ENCODE results near the gene KIF16B. TPM values are rescaled to one million over a fixed set of nuclear protein-coding genes. Genes with fewer than 3 reads are reported as not detected.
A peak's percentile ranks its signal among the peaks of the same experiment; 100 is the strongest.

The KIF16B gene
- total and polyA plus RNA-seq, 2 of the 13 experiments (the other 11 are each of a cell fraction or from before 2014, with no cell fraction given), result 6.9 to 18.0 TPM

DNA sequence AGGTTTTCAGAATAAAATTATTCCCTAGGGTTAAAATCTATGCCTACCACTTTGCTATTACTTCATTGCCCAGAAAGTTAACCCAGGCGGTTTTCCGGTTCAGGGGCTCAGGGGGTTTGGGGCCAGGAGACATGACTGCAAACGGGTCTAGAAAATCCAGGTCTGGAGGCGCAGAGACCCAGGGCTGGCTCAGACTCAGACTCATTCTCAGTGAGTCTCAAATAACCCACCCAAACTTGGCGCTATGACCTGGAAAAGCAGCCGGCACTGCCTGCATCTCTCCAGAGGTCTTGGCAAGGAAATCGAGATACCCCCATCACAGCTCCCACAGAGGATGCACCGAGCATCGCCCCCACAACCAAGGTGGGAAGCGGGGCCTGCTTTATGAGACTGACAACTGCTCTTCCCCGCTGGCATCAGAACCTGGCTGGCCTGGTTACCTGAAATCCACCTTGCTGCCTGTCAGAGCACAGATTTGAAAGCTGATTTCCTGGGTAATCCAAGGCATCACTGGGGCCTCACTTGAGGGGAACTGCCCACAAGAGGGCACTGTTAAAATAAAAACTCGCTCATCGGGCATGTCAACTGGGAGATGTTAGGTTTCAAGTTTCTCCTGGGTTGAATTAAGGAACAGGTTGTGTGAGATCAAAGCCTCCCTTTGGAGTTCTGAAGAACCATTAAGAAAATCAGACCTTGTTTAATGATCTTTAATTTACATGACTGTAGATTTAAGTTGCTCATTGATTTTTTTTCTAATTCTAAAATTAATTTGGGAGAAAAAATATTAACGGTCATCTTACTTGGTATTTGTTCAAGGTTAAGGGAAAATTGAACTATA, 55.1 kb downstream of the KIF16B start (continued):
- TF ChIP-seq, protein P1, sequence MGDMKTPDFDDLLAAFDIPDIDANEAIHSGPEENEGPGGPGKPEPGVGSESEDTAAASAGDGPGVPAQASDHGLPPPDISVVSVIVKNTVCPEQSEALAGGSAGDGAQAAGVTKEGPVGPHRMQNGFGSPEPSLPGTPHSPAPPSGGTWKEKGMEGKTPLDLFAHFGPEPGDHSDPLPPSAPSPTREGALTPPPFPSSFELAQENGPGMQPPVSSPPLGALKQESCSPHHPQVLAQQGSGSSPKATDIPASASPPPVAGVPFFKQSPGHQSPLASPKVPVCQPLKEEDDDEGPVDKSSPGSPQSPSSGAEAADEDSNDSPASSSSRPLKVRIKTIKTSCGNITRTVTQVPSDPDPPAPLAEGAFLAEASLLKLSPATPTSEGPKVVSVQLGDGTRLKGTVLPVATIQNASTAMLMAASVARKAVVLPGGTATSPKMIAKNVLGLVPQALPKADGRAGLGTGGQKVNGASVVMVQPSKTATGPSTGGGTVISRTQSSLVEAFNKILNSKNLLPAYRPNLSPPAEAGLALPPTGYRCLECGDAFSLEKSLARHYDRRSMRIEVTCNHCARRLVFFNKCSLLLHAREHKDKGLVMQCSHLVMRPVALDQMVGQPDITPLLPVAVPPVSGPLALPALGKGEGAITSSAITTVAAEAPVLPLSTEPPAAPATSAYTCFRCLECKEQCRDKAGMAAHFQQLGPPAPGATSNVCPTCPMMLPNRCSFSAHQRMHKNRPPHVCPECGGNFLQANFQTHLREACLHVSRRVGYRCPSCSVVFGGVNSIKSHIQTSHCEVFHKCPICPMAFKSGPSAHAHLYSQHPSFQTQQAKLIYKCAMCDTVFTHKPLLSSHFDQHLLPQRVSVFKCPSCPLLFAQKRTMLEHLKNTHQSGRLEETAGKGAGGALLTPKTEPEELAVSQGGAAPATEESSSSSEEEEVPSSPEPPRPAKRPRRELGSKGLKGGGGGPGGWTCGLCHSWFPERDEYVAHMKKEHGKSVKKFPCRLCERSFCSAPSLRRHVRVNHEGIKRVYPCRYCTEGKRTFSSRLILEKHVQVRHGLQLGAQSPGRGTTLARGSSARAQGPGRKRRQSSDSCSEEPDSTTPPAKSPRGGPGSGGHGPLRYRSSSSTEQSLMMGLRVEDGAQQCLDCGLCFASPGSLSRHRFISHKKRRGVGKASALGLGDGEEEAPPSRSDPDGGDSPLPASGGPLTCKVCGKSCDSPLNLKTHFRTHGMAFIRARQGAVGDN (CRISPR knock-in tag; IDR thresholded peaks at IDR 0.05), result peak; percentile 19; the same call in 1 of the 2 replicates
- TF ChIP-seq DR1 (CRISPR knock-in tag; IDR thresholded peaks at IDR 0.05) (no peak), KLF12 (CRISPR knock-in tag; IDR thresholded peaks at IDR 0.05; ENCODE audit: borderline replicate concordance) (no peak), ZNF335 (CRISPR knock-in tag; IDR thresholded peaks at IDR 0.05) (no peak), ZNF264 (CRISPR knock-in tag; IDR thresholded peaks at IDR 0.05) (no peak), CEBPB (IDR thresholded peaks at IDR 0.05; ENCODE audit: borderline replicate concordance, low read depth, low read length) (no peak), ERF (CRISPR knock-in tag; IDR thresholded peaks at IDR 0.05) (0 out of 2 replicates have a peak, but pooled peaks have one; percentile 31), NFE2L2 (IDR thresholded peaks at IDR 0.05; ENCODE audit: low read length) (no peak), MIER3 (CRISPR knock-in tag; IDR thresholded peaks at IDR 0.05; ENCODE audit: borderline replicate concordance) (no peak), MED1 (CRISPR knock-in tag; IDR thresholded peaks at IDR 0.05) (no peak), FOXA3 (CRISPR knock-in tag; IDR thresholded peaks at IDR 0.05) (no peak), GLI4 (CRISPR knock-in tag; IDR thresholded peaks at IDR 0.05; ENCODE audit: borderline replicate concordance) (no peak), ZNF891 (CRISPR knock-in tag; IDR thresholded peaks at IDR 0.05) (no peak), ARID2 (CRISPR knock-in tag; IDR thresholded peaks at IDR 0.05; ENCODE audit: borderline replicate concordance) (no peak), SOX6 (IDR thresholded peaks at IDR 0.05) (no peak), SOX6 (CRISPR knock-in tag; IDR thresholded peaks at IDR 0.05) (no peak), NFE2 (CRISPR knock-in tag; IDR thresholded peaks at IDR 0.05) (no peak)
- TF ChIP-seq, protein P2, sequence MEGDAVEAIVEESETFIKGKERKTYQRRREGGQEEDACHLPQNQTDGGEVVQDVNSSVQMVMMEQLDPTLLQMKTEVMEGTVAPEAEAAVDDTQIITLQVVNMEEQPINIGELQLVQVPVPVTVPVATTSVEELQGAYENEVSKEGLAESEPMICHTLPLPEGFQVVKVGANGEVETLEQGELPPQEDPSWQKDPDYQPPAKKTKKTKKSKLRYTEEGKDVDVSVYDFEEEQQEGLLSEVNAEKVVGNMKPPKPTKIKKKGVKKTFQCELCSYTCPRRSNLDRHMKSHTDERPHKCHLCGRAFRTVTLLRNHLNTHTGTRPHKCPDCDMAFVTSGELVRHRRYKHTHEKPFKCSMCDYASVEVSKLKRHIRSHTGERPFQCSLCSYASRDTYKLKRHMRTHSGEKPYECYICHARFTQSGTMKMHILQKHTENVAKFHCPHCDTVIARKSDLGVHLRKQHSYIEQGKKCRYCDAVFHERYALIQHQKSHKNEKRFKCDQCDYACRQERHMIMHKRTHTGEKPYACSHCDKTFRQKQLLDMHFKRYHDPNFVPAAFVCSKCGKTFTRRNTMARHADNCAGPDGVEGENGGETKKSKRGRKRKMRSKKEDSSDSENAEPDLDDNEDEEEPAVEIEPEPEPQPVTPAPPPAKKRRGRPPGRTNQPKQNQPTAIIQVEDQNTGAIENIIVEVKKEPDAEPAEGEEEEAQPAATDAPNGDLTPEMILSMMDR (CRISPR knock-in tag; IDR thresholded peaks at IDR 0.05), result peak; percentile 71
- TF ChIP-seq, protein P3, sequence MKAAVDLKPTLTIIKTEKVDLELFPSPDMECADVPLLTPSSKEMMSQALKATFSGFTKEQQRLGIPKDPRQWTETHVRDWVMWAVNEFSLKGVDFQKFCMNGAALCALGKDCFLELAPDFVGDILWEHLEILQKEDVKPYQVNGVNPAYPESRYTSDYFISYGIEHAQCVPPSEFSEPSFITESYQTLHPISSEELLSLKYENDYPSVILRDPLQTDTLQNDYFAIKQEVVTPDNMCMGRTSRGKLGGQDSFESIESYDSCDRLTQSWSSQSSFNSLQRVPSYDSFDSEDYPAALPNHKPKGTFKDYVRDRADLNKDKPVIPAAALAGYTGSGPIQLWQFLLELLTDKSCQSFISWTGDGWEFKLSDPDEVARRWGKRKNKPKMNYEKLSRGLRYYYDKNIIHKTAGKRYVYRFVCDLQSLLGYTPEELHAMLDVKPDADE (CRISPR knock-in tag; IDR thresholded peaks at IDR 0.05), result no peak
- TF ChIP-seq, protein P4, sequence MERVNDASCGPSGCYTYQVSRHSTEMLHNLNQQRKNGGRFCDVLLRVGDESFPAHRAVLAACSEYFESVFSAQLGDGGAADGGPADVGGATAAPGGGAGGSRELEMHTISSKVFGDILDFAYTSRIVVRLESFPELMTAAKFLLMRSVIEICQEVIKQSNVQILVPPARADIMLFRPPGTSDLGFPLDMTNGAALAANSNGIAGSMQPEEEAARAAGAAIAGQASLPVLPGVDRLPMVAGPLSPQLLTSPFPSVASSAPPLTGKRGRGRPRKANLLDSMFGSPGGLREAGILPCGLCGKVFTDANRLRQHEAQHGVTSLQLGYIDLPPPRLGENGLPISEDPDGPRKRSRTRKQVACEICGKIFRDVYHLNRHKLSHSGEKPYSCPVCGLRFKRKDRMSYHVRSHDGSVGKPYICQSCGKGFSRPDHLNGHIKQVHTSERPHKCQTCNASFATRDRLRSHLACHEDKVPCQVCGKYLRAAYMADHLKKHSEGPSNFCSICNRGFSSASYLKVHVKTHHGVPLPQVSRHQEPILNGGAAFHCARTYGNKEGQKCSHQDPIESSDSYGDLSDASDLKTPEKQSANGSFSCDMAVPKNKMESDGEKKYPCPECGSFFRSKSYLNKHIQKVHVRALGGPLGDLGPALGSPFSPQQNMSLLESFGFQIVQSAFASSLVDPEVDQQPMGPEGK (CRISPR knock-in tag; IDR thresholded peaks at IDR 0.05), result no peak
- TF ChIP-seq, protein P5, sequence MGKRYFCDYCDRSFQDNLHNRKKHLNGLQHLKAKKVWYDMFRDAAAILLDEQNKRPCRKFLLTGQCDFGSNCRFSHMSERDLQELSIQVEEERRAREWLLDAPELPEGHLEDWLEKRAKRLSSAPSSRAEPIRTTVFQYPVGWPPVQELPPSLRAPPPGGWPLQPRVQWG (CRISPR knock-in tag; IDR thresholded peaks at IDR 0.05; ENCODE audit: borderline replicate concordance, low read depth), result 0 out of 2 replicates have a peak, but pooled peaks have one; percentile 44
